GM19351 (cell line): ENCODE data around the gene MANEAL.

Experiments used
- ATAC-seq: cut with Tn5 transposase; IDR thresholded peaks from one replicate; pipeline ENCODE4 v1.9.1; 2021; ENCODE audit warnings: mild to moderate bottlenecking, moderate library complexity; ENCODE audit not compliant: unreplicated experiment

MANEAL gene

GRCh38 chr1:37824001-37824400, 30.4 kb downstream of the MANEAL start:
- no peak for ATAC-seq

GRCh38 chr1:37825506-37825905, 31.9 kb downstream of the MANEAL start:
- ATAC-seq: no peak

GRCh38 chr1:37828410-37829074, 34.9 kb downstream of the MANEAL start:
- no peak for ATAC-seq

GRCh38 chr1:37831109-37831508, 37.5 kb downstream of the MANEAL start:
- ATAC-seq: no peak

- no peak for ATAC-seq
Measured at GRCh38 chr1:37831809-37832208, 38.2 kb downstream of the MANEAL start.

GRCh38 chr1:37836788-37837187, 43.1 kb downstream of the MANEAL start:
- no peak for ATAC-seq

- no peak for ATAC-seq
Measured at GRCh38 chr1:37839676-37840075, 46.0 kb downstream of the MANEAL start.

- no peak for ATAC-seq
Measured at GRCh38 chr1:37840711-37841110, 47.1 kb downstream of the MANEAL start.

- ATAC-seq: no peak
Measured at GRCh38 chr1:37841652-37842051, 48.0 kb downstream of the MANEAL start.

GRCh38 chr1:37844536-37844935, 50.9 kb downstream of the MANEAL start:
- no peak for ATAC-seq

GRCh38 chr1:37845049-37845646, 51.5 kb downstream of the MANEAL start:
- ATAC-seq: no peak

- no peak for ATAC-seq
Measured at GRCh38 chr1:37845786-37846185, 52.1 kb downstream of the MANEAL start.

GRCh38 chr1:37846647-37847339, 53.1 kb downstream of the MANEAL start:
- ATAC-seq: no peak

GRCh38 chr1:37849480-37849879, 55.8 kb downstream of the MANEAL start:
- no peak for ATAC-seq

- ATAC-seq: no peak
Measured at GRCh38 chr1:37850352-37850955, 56.8 kb downstream of the MANEAL start.
